Endothelial cell of umbilical vein (primary cell): Measurements from ENCODE around the gene SPPL2B.

Experiments used
- MYC ChIP-seq: IDR thresholded peaks from one replicate; pipeline ENCODE4 v1.6.1; 2011; ENCODE audit warnings: mild to moderate bottlenecking, low read depth, low read length
- POLR2A ChIP-seq: IDR thresholded peaks from 2 replicates; pipeline ENCODE4 v1.6.1; 2012; ENCODE audit warnings: low read depth, mild to moderate bottlenecking, control low read depth, low read length
- POLR2AphosphoS5 ChIP-seq: IDR thresholded peaks from 2 replicates; pipeline ENCODE4 v1.6.1; 2012; ENCODE audit warnings: low read depth, mild to moderate bottlenecking, control low read depth, low read length, moderate library complexity; ENCODE audit not compliant: insufficient read depth
- TF ChIP-seq, protein P1 (sequence below), 2 donors: IDR thresholded peaks; 1 replicate in 1 of 2; 2 replicates in 1 of 2; pipeline ENCODE4 v1.5.1; 2011; ENCODE audit warnings: low read length in 2 of 2, mild to moderate bottlenecking in 2 of 2, moderate library complexity in 2 of 2, control low read depth in 1 of 2, inconsistent platforms in 1 of 2, low read depth in 1 of 2; ENCODE audit not compliant: insufficient read depth in 1 of 2; ENCODE audit errors: extremely low read depth in 1 of 2
- TF ChIP-seq, protein P2 (sequence below): IDR thresholded peaks from 2 replicates; pipeline ENCODE4 v1.6.1; 2011; ENCODE audit not compliant: insufficient read depth, insufficient read length

DNA sequence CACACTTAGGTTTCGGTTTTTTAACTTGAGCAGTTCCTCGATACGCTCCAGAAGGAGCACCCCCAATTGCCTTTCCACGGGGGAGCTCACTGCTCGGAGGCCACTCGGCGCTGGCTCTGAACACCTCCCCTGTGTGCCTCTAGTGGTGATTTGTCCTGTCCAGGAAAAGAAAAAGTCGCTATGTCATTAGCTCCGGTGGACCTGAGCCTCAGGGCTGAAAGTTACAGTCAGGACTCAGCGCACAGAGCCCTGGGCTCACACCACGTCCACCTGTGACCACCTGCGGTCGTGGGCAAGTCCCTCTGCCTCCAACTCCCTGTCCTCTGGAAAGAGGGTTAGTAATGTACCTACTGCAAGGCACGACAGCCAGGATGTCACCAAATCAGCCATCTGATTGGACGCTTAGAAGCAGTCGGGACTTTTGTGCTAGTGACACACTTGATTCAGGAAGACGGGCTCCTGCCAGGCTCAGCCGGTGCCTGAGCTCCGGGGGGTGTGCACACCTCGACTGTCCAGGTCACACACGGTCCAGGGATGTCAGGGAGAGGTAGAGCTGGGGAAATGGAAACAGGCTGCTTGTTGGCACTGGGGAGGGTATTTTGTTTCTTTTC is 27.7 kb downstream of the SPPL2B start:
- TF ChIP-seq, protein P1, sequence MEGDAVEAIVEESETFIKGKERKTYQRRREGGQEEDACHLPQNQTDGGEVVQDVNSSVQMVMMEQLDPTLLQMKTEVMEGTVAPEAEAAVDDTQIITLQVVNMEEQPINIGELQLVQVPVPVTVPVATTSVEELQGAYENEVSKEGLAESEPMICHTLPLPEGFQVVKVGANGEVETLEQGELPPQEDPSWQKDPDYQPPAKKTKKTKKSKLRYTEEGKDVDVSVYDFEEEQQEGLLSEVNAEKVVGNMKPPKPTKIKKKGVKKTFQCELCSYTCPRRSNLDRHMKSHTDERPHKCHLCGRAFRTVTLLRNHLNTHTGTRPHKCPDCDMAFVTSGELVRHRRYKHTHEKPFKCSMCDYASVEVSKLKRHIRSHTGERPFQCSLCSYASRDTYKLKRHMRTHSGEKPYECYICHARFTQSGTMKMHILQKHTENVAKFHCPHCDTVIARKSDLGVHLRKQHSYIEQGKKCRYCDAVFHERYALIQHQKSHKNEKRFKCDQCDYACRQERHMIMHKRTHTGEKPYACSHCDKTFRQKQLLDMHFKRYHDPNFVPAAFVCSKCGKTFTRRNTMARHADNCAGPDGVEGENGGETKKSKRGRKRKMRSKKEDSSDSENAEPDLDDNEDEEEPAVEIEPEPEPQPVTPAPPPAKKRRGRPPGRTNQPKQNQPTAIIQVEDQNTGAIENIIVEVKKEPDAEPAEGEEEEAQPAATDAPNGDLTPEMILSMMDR (IDR thresholded peaks at IDR 0.05; ENCODE audit: extremely low read depth in 1 of 2, insufficient read depth in 1 of 2, low read depth in 1 of 2, low read length in 2 of 2) = no peak
- TF ChIP-seq POLR2AphosphoS5 (no peak), MYC (no peak), POLR2A (no peak)
- TF ChIP-seq, protein P2, sequence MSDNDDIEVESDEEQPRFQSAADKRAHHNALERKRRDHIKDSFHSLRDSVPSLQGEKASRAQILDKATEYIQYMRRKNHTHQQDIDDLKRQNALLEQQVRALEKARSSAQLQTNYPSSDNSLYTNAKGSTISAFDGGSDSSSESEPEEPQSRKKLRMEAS = no peak
